HG02763 (cell line): ENCODE measurements around the gene TSPAN4.

ENCODE experiments used
- ATAC-seq: cut with Tn5 transposase; IDR thresholded peaks from one replicate; pipeline ENCODE4 v1.9.1; 2021; ENCODE audit warnings: mild to moderate bottlenecking, moderate library complexity; ENCODE audit not compliant: unreplicated experiment

The TSPAN4 gene

GRCh38 chr11:905952-906351 lies 63.3 kb downstream of the TSPAN4 start:
- no peak for ATAC-seq

GRCh38 chr11:907668-908067 lies 65.0 kb downstream of the TSPAN4 start:
- no peak for ATAC-seq

GRCh38 chr11:908273-908672 lies 65.6 kb downstream of the TSPAN4 start:
- ATAC-seq: no peak

DNA sequence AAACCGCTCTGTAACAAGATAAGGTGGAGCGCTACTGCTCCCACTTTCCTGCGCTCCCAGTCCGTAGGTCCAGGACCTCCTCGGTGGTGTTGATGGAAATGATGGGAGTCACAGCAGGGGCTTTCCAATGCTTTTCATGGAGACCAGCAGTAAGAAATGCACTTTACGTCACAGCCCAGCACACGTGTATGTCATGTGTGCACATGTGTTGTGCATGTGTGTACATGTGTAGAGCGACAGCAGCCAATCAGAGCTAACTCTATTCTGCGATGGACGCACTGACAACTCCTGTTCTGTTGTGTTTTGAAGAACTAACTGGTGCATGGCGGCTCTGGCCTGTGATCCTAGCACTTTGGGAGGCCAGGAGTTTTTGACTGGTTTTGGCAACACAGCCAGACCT lies 66.8 kb downstream of the TSPAN4 start:
- ATAC-seq: no peak

- no peak for ATAC-seq
Observed at GRCh38 chr11:910044-910588, 67.5 kb downstream of the TSPAN4 start.

- peak; percentile 87 for ATAC-seq
Observed at GRCh38 chr11:910589-911030, 68.0 kb downstream of the TSPAN4 start, which contains the start of gene CHID1. TSS of gene CHID1 (minus strand) at chr11:910810. CDS start at chr11:904816, 5,994 bp downstream.

- ATAC-seq: no peak
Observed at GRCh38 chr11:911031-911889, 68.6 kb downstream of the TSPAN4 start.

DNA sequence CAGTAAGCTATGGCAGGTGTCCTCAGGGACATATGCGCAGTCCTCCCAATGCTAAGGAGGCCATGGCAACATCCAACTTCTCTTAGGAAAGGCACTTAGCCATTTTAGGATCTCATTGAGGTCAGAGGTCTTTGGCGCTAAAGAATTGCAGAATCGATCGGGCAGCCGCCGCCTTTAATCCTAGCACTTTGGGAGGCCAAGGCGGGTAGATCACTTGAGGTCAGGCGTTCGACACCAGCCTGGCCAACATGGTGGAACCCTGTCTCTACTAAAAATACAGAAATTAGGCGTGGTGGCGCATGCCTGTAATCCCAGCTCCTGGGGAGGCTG lies 69.2 kb downstream of the TSPAN4 start:
- ATAC-seq: no peak

GRCh38 chr11:912266-912665 lies 69.6 kb downstream of the TSPAN4 start:
- no peak for ATAC-seq

GRCh38 chr11:913043-913442 lies 70.4 kb downstream of the TSPAN4 start:
- no peak for ATAC-seq

- no peak for ATAC-seq
Observed at GRCh38 chr11:914204-914603, 71.6 kb downstream of the TSPAN4 start.

- ATAC-seq: no peak
Observed at GRCh38 chr11:914747-915501, 72.3 kb downstream of the TSPAN4 start.
